Stimulated activated naive B cell treated with anti-CD40 and anti-IgM and Interleukin-4, amounts not matched to agents 10 μg/mL and 1 μg/mL and 100 μg/mL, for 72 hours (primary cell): ENCODE results near the gene CRLF1.

Source experiments
- ATAC-seq, 2 donors: fragments of 150-1000 bp; cut with Tn5 transposase; replicated peaks; 2 replicates each; pipeline ENCODE4 v1.10.0; 2021; ENCODE audit warnings: moderate library complexity in 1 of 2
- DNase-seq: peaks from one replicate; pipeline ENCODE4 v3.0.0; 2021
- H3K27ac Mint-ChIP-seq: one replicate; pipeline ENCODE4 v1.8.0; 2022; ENCODE audit warnings: mild to moderate bottlenecking, mixed read lengths
- H3K27me3 Mint-ChIP-seq, 2 donors: one replicate each; pipeline ENCODE4 v1.8.0; 2022; ENCODE audit warnings: mixed read lengths in 2 of 2
- H3K36me3 Mint-ChIP-seq, 2 donors: one replicate each; pipeline ENCODE4 v1.8.0; 2022; ENCODE audit warnings: mixed read lengths in 2 of 2, mild to moderate bottlenecking in 1 of 2
- H3K4me1 Mint-ChIP-seq, 2 donors: one replicate each; pipeline ENCODE4 v1.8.0; 2022; ENCODE audit warnings: mixed read lengths in 2 of 2, mild to moderate bottlenecking in 1 of 2
- H3K4me3 Mint-ChIP-seq, 2 donors: one replicate each; pipeline ENCODE4 v1.8.0; 2022; ENCODE audit warnings: mild to moderate bottlenecking in 2 of 2, mixed read lengths in 2 of 2, moderate library complexity in 1 of 2
- H3K9me3 Mint-ChIP-seq, 2 donors: one replicate each; pipeline ENCODE4 v1.8.0; 2022; ENCODE audit warnings: mixed read lengths in 2 of 2, mild to moderate bottlenecking in 1 of 2

Gene CRLF1

GRCh38 chr19:18587962-18588610, 18.5 kb downstream of the CRLF1 start:
- no peak for ATAC-seq
- Mint-ChIP-seq H3K4me3 (peak overlapping the region; percentile 87 to 90), H3K36me3 (peaks cover 14 to 19% of the 10 kb centered on the region in 2 donors), H3K27me3 (no peaks in the 10 kb centered on the region), H3K4me1 (peaks cover 33 to 46% of the 10 kb centered on the region in 2 donors), H3K9me3 (no peaks in the 10 kb centered on the region), H3K27ac (peak overlapping the region; percentile 96)
- DNase-seq: no peak

GRCh38 chr19:18587561-18587960, 19.0 kb downstream of the CRLF1 start:
- peaks cover 33 to 45% of the 10 kb centered on the region in 2 donors for H3K4me1 Mint-ChIP-seq

GRCh38 chr19:18586306-18586705, 20.3 kb downstream of the CRLF1 start:
- H3K27ac Mint-ChIP-seq: no peak overlapping the region
- H3K27me3 Mint-ChIP-seq: no peaks in the 10 kb centered on the region
- peaks cover 10 to 15% of the 10 kb centered on the region in 2 donors for H3K36me3 Mint-ChIP-seq
- H3K4me3 Mint-ChIP-seq: no peak overlapping the region
- no peak for DNase-seq
- H3K9me3 Mint-ChIP-seq: no peaks in the 10 kb centered on the region
- peak; percentile 29 to 36 for ATAC-seq
- H3K4me1 Mint-ChIP-seq: peaks cover 33 to 45% of the 10 kb centered on the region in 2 donors

More at GRCh38 chr19:18587561-18587960, 19.0 kb downstream of the CRLF1 start:
- no peak for ATAC-seq
- Mint-ChIP-seq H3K36me3 (peaks cover 14 to 19% of the 10 kb centered on the region in 2 donors), H3K4me3 (peak overlapping the region; percentile 87 to 90), H3K27me3 (no peaks in the 10 kb centered on the region), H3K9me3 (no peaks in the 10 kb centered on the region), H3K27ac (peak overlapping the region; percentile 96)
- DNase-seq: no peak

- Mint-ChIP-seq H3K4me1 (peaks cover 1 to 2% of the 10 kb centered on the region in 2 donors), H3K36me3 (peaks cover 11 to 23% of the 10 kb centered on the region in 2 donors), H3K4me3 (no peak overlapping the region), H3K27me3 (no peaks in the 10 kb centered on the region), H3K9me3 (no peaks in the 10 kb centered on the region), H3K27ac (no peak overlapping the region)
- DNase-seq (no peak), ATAC-seq (no peak)
These were observed 26.3 kb downstream of the CRLF1 start for GRCh38 chr19:18580311-18580710.

GRCh38 chr19:18577365-18577914, 29.2 kb downstream of the CRLF1 start:
- H3K27ac Mint-ChIP-seq: peak overlapping the region; percentile 51
- no peak for ATAC-seq
- no peak overlapping the region for H3K4me3 Mint-ChIP-seq
- H3K36me3 Mint-ChIP-seq: peaks cover 33 to 48% of the 10 kb centered on the region in 2 donors
- no peaks in the 10 kb centered on the region for H3K9me3 Mint-ChIP-seq
- peaks cover 18 to 27% of the 10 kb centered on the region in 2 donors for H3K4me1 Mint-ChIP-seq
- no peak for DNase-seq
- H3K27me3 Mint-ChIP-seq: no peaks in the 10 kb centered on the region

- Mint-ChIP-seq H3K36me3 (peaks cover 40 to 59% of the 10 kb centered on the region in 2 donors), H3K4me3 (no peak overlapping the region), H3K4me1 (peaks cover 20 to 33% of the 10 kb centered on the region in 2 donors), H3K27me3 (no peaks in the 10 kb centered on the region), H3K9me3 (no peaks in the 10 kb centered on the region), H3K27ac (peak overlapping the region; percentile 4)
- ATAC-seq (no peak), DNase-seq (no peak)
These were observed 30.2 kb downstream of the CRLF1 start for GRCh38 chr19:18576383-18576782.

- no peak for DNase-seq
- no peak for ATAC-seq
- Mint-ChIP-seq H3K9me3 (no peaks in the 10 kb centered on the region), H3K4me1 (peaks cover 22 to 36% of the 10 kb centered on the region in 2 donors), H3K4me3 (no peak overlapping the region), H3K27ac (no peak overlapping the region), H3K36me3 (peaks cover 43 to 61% of the 10 kb centered on the region in 2 donors), H3K27me3 (no peaks in the 10 kb centered on the region)
These were observed 31.8 kb downstream of the CRLF1 start for GRCh38 chr19:18574691-18575291.

GRCh38 chr19:18571564-18572344, 34.8 kb downstream of the CRLF1 start, which contains the start of gene UBA52:
UBA52 (plus strand) TSS chr19:18571857; CDS start chr19:18573301, 1,444 bp downstream.
- H3K4me1 Mint-ChIP-seq: peaks cover 22 to 36% of the 10 kb centered on the region in 2 donors
- peaks cover 60 to 69% of the 10 kb centered on the region in 2 donors for H3K36me3 Mint-ChIP-seq
- DNase-seq: peak; percentile 99
- no peaks in the 10 kb centered on the region for H3K27me3 Mint-ChIP-seq
- H3K9me3 Mint-ChIP-seq: no peaks in the 10 kb centered on the region
- ATAC-seq: peak; percentile 96
- peak within 1 kb of the TSS; percentile 93 to 95 for H3K4me3 Mint-ChIP-seq
- peak within 1 kb of the TSS; percentile 99 for H3K27ac Mint-ChIP-seq

- H3K27me3 Mint-ChIP-seq: no peaks in the 10 kb centered on the region
- H3K4me3 Mint-ChIP-seq: no peak overlapping the region
- no peak for ATAC-seq
- DNase-seq: no peak
- H3K27ac Mint-ChIP-seq: no peak overlapping the region
- peaks cover 11 to 19% of the 10 kb centered on the region in 2 donors for H3K4me1 Mint-ChIP-seq
- H3K9me3 Mint-ChIP-seq: no peaks in the 10 kb centered on the region
- peaks cover 65 to 68% of the 10 kb centered on the region in 2 donors for H3K36me3 Mint-ChIP-seq
These were observed 38.2 kb downstream of the CRLF1 start for GRCh38 chr19:18568367-18568766.

- ATAC-seq (no peak), DNase-seq (no peak)
- H3K27me3 Mint-ChIP-seq: no peaks in the 10 kb centered on the region
- H3K27ac Mint-ChIP-seq: no peak overlapping the region
- no peaks in the 10 kb centered on the region for H3K9me3 Mint-ChIP-seq
- peaks cover 59 to 61% of the 10 kb centered on the region in 2 donors for H3K36me3 Mint-ChIP-seq
- H3K4me1 Mint-ChIP-seq: peaks cover 3 to 7% of the 10 kb centered on the region in 2 donors
- H3K4me3 Mint-ChIP-seq: no peak overlapping the region
These were observed 39.6 kb downstream of the CRLF1 start for GRCh38 chr19:18566953-18567352.

GRCh38 chr19:18562086-18562485, 44.5 kb downstream of the CRLF1 start:
- Mint-ChIP-seq H3K4me1 (peaks cover 9 to 29% of the 10 kb centered on the region in 2 donors), H3K4me3 (no peak overlapping the region), H3K36me3 (peaks cover 36 to 45% of the 10 kb centered on the region in 2 donors), H3K27ac (no peak overlapping the region), H3K27me3 (no peaks in the 10 kb centered on the region), H3K9me3 (no peaks in the 10 kb centered on the region)
- ATAC-seq: no peak
- no peak for DNase-seq

- peak overlapping the region in 1 of 2 donors; percentile 89 for H3K4me3 Mint-ChIP-seq
- DNase-seq: no peak
These were observed 46.9 kb downstream of the CRLF1 start for GRCh38 chr19:18559685-18560084.

GRCh38 chr19:18558604-18559003, 48.0 kb downstream of the CRLF1 start:
- peaks cover 9 to 29% of the 10 kb centered on the region in 2 donors for H3K4me1 Mint-ChIP-seq
- peak overlapping the region; percentile 96 for H3K27ac Mint-ChIP-seq
- peaks cover 11 to 23% of the 10 kb centered on the region in 2 donors for H3K36me3 Mint-ChIP-seq
- no peaks in the 10 kb centered on the region for H3K27me3 Mint-ChIP-seq
- H3K4me3 Mint-ChIP-seq: peak overlapping the region; percentile 89 to 90
- ATAC-seq: no peak
- H3K9me3 Mint-ChIP-seq: no peaks in the 10 kb centered on the region
- DNase-seq: no peak

More at GRCh38 chr19:18559685-18560084, 46.9 kb downstream of the CRLF1 start:
- H3K36me3 Mint-ChIP-seq: peaks cover 22 to 32% of the 10 kb centered on the region in 2 donors
- H3K27me3 Mint-ChIP-seq: no peaks in the 10 kb centered on the region
- H3K27ac Mint-ChIP-seq: peak overlapping the region; percentile 69
- no peak for ATAC-seq
- H3K9me3 Mint-ChIP-seq: no peaks in the 10 kb centered on the region
- H3K4me1 Mint-ChIP-seq: peaks cover 9 to 29% of the 10 kb centered on the region in 2 donors

GRCh38 chr19:18558202-18558555, 48.4 kb downstream of the CRLF1 start:
- H3K4me3 Mint-ChIP-seq: peak overlapping the region; percentile 89 to 90
- H3K4me1 Mint-ChIP-seq: peaks cover 9 to 29% of the 10 kb centered on the region in 2 donors
- peak overlapping the region; percentile 96 for H3K27ac Mint-ChIP-seq
- H3K27me3 Mint-ChIP-seq: no peaks in the 10 kb centered on the region
- H3K9me3 Mint-ChIP-seq: no peaks in the 10 kb centered on the region
- ATAC-seq (peak in 1 of 2 donors; percentile 4), DNase-seq (no peak)
- H3K36me3 Mint-ChIP-seq: peaks cover 9 to 20% of the 10 kb centered on the region in 2 donors
